ENCODE results near the gene SLC39A1. TPM values are rescaled to one million over a fixed set of nuclear protein-coding genes. Genes with fewer than 3 reads are reported as not detected.

Gene SLC39A1
- total RNA-seq, 4 donors from 2014 or later = 81.0 to 157 (median 92.4) TPM

DNA sequence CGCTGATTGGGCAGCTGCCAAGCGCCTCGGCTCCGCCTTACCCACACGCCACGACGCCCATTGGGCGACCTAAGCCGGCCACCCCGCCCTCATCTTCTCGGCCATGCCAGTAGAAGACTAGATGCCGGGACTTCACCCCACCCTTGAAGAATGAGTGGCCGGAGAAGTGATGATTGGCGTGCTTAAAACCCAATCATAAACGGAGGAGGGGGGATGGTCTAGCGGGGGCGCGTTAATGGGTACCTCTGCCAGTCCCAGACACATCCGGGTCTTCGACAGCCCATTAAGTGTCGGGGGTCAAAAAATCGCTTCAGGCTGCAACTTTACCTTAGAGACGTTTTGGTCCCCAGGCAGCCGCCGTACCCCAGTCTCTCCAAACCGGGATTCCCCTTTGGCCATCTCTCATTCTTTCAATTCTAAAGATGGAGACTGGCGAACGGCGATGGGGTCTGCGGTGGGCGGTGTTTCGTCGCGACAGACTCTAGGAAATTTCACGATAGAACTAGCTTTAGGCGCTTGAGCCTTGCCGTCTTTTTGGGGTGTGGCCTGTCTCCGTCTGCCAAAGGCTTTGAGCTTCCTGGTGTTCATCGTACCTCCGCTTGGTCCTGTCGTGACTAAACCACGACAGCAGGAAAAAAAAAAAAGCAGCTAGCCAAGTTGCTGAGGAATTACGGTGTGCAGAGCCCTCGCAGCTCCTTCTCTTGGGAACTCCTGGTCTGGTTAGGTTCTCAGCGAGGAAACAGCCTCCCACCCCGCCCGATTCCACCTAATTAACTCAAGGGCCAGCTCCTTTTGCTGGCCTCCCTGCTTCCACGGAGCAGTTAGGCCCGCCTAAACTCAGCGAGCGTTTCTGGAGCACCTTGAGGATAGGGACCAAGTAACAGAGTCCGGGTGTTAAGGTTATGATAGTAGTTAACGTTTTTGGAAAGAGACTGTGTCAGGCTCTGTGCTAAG lies 40.1 kb downstream of the SLC39A1 start, which contains the start of gene GATAD2B:
TSS of gene GATAD2B (minus strand) at position 1 of the 954 bp plus-strand sequence. CDS start 94,625 bp downstream, outside the sequence.
- TF ChIP-seq POLR2A (IDR thresholded peaks at IDR 0.05) = peak in 1 of 2 donors; percentile 48
- peak in 1 of 5 experiments; percentile 48 for TF ChIP-seq CTCF (IDR thresholded peaks at IDR 0.05)
- TF ChIP-seq EP300 (IDR thresholded peaks at IDR 0.05) = peak; percentile 41 to 82
- H3K36me3 ChIP-seq = no peaks in the 10 kb centered on the region
- H3K27me3 ChIP-seq = no peaks in the 10 kb centered on the region
- H3K4me1 ChIP-seq = peaks cover 0 to 52% (median 23%) of the 10 kb centered on the region in 4 donors
- H3K9me3 ChIP-seq = no peaks in the 10 kb centered on the region
- peak; percentile 98 to 99 for DNase-seq (ENCODE audit: low spot score in 2 of 2)
- peak within 1 kb of the TSS; percentile 75 to 96 (median 90) for H3K4me3 ChIP-seq
- 0 to 1% methylated on average over 51 to 53 of the region's 53 CpGs for WGBS, 2 donors
- peak within 1 kb of the TSS; percentile 73 to 96 (median 94) for H3K27ac ChIP-seq

- Histone ChIP-seq H3K27me3 (no peaks in the 10 kb centered on the region), H3K4me1 (peaks cover 0 to 52% (median 23%) of the 10 kb centered on the region in 4 donors), H3K4me3 (peak overlapping the region; percentile 75 to 96 (median 90)), H3K9me3 (no peaks in the 10 kb centered on the region), H3K27ac (peak overlapping the region; percentile 69 to 96 (median 94)), H3K36me3 (no peaks in the 10 kb centered on the region)
- TF ChIP-seq CTCF (IDR thresholded peaks at IDR 0.05) = peak in 1 of 5 experiments; percentile 9
- no peak for TF ChIP-seq EP300 (IDR thresholded peaks at IDR 0.05)
- TF ChIP-seq POLR2A (IDR thresholded peaks at IDR 0.05) = no peak
- DNase-seq (ENCODE audit: low spot score in 2 of 2) = no peak
- WGBS, 2 donors = 0 to 2% methylated on average over 65 to 67 of the region's 86 CpGs
These were observed 41.0 kb downstream of the SLC39A1 start for GRCh38 chr1:153922076-153922971.

GRCh38 chr1:153921803-153922075 lies 41.6 kb downstream of the SLC39A1 start:
- Histone ChIP-seq H3K4me3 (peak overlapping the region; percentile 75 to 96 (median 90)), H3K27me3 (no peaks in the 10 kb centered on the region), H3K4me1 (peaks cover 0 to 52% (median 23%) of the 10 kb centered on the region in 4 donors), H3K36me3 (no peaks in the 10 kb centered on the region), H3K27ac (peak overlapping the region in 3 of 4 donors; percentile 94 to 96 (median 95)), H3K9me3 (no peaks in the 10 kb centered on the region)
- WGBS, 2 donors = 3% methylated on average over 5 to 10 of the region's 10 CpGs
- DNase-seq (ENCODE audit: low spot score in 2 of 2) = no peak
- TF ChIP-seq CTCF (IDR thresholded peaks at IDR 0.05) (no peak), EP300 (IDR thresholded peaks at IDR 0.05) (no peak), POLR2A (IDR thresholded peaks at IDR 0.05) (no peak)

- Histone ChIP-seq H3K9me3 (no peaks in the 10 kb centered on the region), H3K36me3 (no peaks in the 10 kb centered on the region), H3K27ac (peak overlapping the region in 3 of 4 donors; percentile 94 to 96 (median 95)), H3K4me3 (peak overlapping the region in 3 of 4 donors; percentile 84 to 96 (median 96)), H3K4me1 (peaks cover 0 to 52% (median 23%) of the 10 kb centered on the region in 4 donors), H3K27me3 (no peaks in the 10 kb centered on the region)
- 14 to 16% methylated on average over 3 of the region's 3 CpGs for WGBS, 2 donors
- DNase-seq (ENCODE audit: low spot score in 2 of 2) = no peak
- TF ChIP-seq POLR2A (IDR thresholded peaks at IDR 0.05) (no peak), EP300 (IDR thresholded peaks at IDR 0.05) (no peak), CTCF (IDR thresholded peaks at IDR 0.05) (no peak)
These were observed 42.1 kb downstream of the SLC39A1 start for GRCh38 chr1:153921080-153921802.

Measured in tibial nerve (tissue), 4 donors.